DOHH2 (cell line): ENCODE results near the gene RBM22.

Experiments
- H3F3A ChIP-seq: fragments of 200-600 bp; sonication (generic), shearing (Covaris generic); 2 replicates; pipeline ENCODE4 v1.6.0; 2016; ENCODE audit warnings: antibody characterized with exemption, mild to moderate bottlenecking; ENCODE audit not compliant: control insufficient read depth, insufficient read depth
- H3K27ac ChIP-seq: fragments of 200-600 bp; sonication (generic); 2 replicates; pipeline ENCODE4 v1.5.1; 2014; ENCODE audit warnings: low read depth, mild to moderate bottlenecking, low read length, moderate library complexity
- H3K27me3 ChIP-seq: fragments of 200-600 bp; sonication (generic); 2 replicates; pipeline ENCODE4 v1.6.1; 2014; ENCODE audit warnings: mild to moderate bottlenecking, low read length, mixed read lengths; ENCODE audit not compliant: control insufficient read depth
- H3K36me3 ChIP-seq: fragments of 200-600 bp; sonication (generic); 2 replicates; pipeline ENCODE4 v1.6.1; 2014; ENCODE audit warnings: mild to moderate bottlenecking, low read length, moderate library complexity, mixed read lengths; ENCODE audit not compliant: control insufficient read depth
- H3K4me1 ChIP-seq: fragments of 200-600 bp; sonication (generic); 2 replicates; pipeline ENCODE4 v1.6.1; 2014; ENCODE audit warnings: mild to moderate bottlenecking, low read length, mixed read lengths; ENCODE audit not compliant: control insufficient read depth
- H3K4me2 ChIP-seq: fragments of 200-600 bp; sonication (generic); 2 replicates; pipeline ENCODE4 v1.6.0; 2014; ENCODE audit warnings: mild to moderate bottlenecking, low read length, moderate library complexity
- H3K4me3 ChIP-seq: fragments of 200-600 bp; sonication (generic); 2 replicates; pipeline ENCODE4 v1.5.1; 2014; ENCODE audit warnings: mild to moderate bottlenecking, low read length, mixed read lengths
- H3K79me2 ChIP-seq: fragments of 200-600 bp; sonication (generic); 2 replicates; pipeline ENCODE4 v1.6.1; 2014; ENCODE audit warnings: mild to moderate bottlenecking, low read length, mixed read lengths; ENCODE audit not compliant: control insufficient read depth
- H3K9me2 ChIP-seq: fragments of 200-600 bp; sonication (generic); replicated peaks from 2 replicates; pipeline ENCODE4 v1.6.1; 2014; ENCODE audit warnings: mild to moderate bottlenecking, low read length, mixed read lengths; ENCODE audit not compliant: control insufficient read depth
- H3K9me3 ChIP-seq: fragments of 200-600 bp; sonication (generic); 2 replicates; pipeline ENCODE4 v1.6.1; 2014; ENCODE audit warnings: antibody characterized with exemption, low read length, mixed read lengths; ENCODE audit not compliant: control insufficient read depth, insufficient read depth
- H4K20me1 ChIP-seq: fragments of 200-600 bp; sonication (generic); 2 replicates; pipeline ENCODE4 v1.6.0; 2014; ENCODE audit warnings: low read depth, mild to moderate bottlenecking, antibody characterized with exemption, low read length, moderate library complexity; ENCODE audit not compliant: control insufficient read depth, insufficient read depth
- CTCF ChIP-seq: fragments of 200-600 bp; sonication (generic); IDR thresholded peaks from one replicate; pipeline ENCODE4 v1.5.1; 2014; ENCODE audit warnings: antibody characterized with exemption, mild to moderate bottlenecking, low read depth, low read length; ENCODE audit not compliant: poor library complexity, severe bottlenecking
- EZH2phosphoT487 ChIP-seq: fragments of 200-600 bp; sonication (generic); IDR thresholded peaks from 2 replicates; pipeline ENCODE4 v1.6.1; 2017; ENCODE audit warnings: borderline replicate concordance, mild to moderate bottlenecking, antibody characterized with exemption, low read length, moderate library complexity, mixed read lengths

RBM22 gene

GRCh38 chr5:150659360-150660107, 41.3 kb downstream of the RBM22 start:
- H3K4me3 ChIP-seq, result no peak overlapping the region
- H3K36me3 ChIP-seq, result no peaks in the 10 kb centered on the region
- no peaks in the 10 kb centered on the region for H3F3A ChIP-seq
- H3K9me3 ChIP-seq, result no peaks in the 10 kb centered on the region
- H3K4me2 ChIP-seq, result no peak overlapping the region
- H3K27ac ChIP-seq, result no peak overlapping the region
- TF ChIP-seq EZH2phosphoT487 (no peak), CTCF (no peak)
- no peaks in the 10 kb centered on the region for H3K9me2 ChIP-seq
- H4K20me1 ChIP-seq, result no peaks in the 10 kb centered on the region
- peaks cover 8% of the 10 kb centered on the region; the same call in 1 of the 2 replicates for H3K27me3 ChIP-seq
- no peaks in the 10 kb centered on the region for H3K79me2 ChIP-seq
- peaks cover 12% of the 10 kb centered on the region for H3K4me1 ChIP-seq

GRCh38 chr5:150658699-150659265, 42.1 kb downstream of the RBM22 start:
- Histone ChIP-seq H3K4me3 (no peak overlapping the region), H3K9me3 (no peaks in the 10 kb centered on the region), H3K36me3 (no peaks in the 10 kb centered on the region), H3K4me1 (peaks cover 12% of the 10 kb centered on the region), H3K4me2 (no peak overlapping the region), H3K9me2 (no peaks in the 10 kb centered on the region), H3K27ac (no peak overlapping the region), H3K27me3 (peaks cover 10% of the 10 kb centered on the region), H4K20me1 (no peaks in the 10 kb centered on the region), H3F3A (no peaks in the 10 kb centered on the region), H3K79me2 (no peaks in the 10 kb centered on the region)
- TF ChIP-seq CTCF (no peak), EZH2phosphoT487 (no peak)

GRCh38 chr5:150658121-150658520, 42.7 kb downstream of the RBM22 start:
- Histone ChIP-seq H3K79me2 (no peaks in the 10 kb centered on the region), H4K20me1 (no peaks in the 10 kb centered on the region), H3K9me3 (no peaks in the 10 kb centered on the region), H3K27me3 (peaks cover 14% of the 10 kb centered on the region), H3F3A (no peaks in the 10 kb centered on the region), H3K36me3 (no peaks in the 10 kb centered on the region), H3K4me2 (no peak overlapping the region), H3K27ac (no peak overlapping the region), H3K4me3 (no peak overlapping the region), H3K9me2 (no peaks in the 10 kb centered on the region), H3K4me1 (peaks cover 12% of the 10 kb centered on the region)
- TF ChIP-seq CTCF (no peak), EZH2phosphoT487 (no peak)
